Breast epithelium (tissue), 4 donors: ENCODE data around the gene ARMC9. TPM values are rescaled to one million over a fixed set of nuclear protein-coding genes. Genes with fewer than 3 reads are reported as not detected.

ENCODE experiments used
- DNase-seq, 2 donors: peaks; one replicate each; pipeline ENCODE4 v3.0.0-alpha.2; 2019; ENCODE audit warnings: low spot score in 2 of 2
- H3K27ac ChIP-seq, 2 donors: fragments of 200-600 bp; sonication (generic) in 1 of 2; one replicate each; pipeline ENCODE4 v1.5.1; 2016 to 2019; ENCODE audit warnings: mild to moderate bottlenecking in 1 of 2
- H3K27me3 ChIP-seq, 2 donors: fragments of 200-600 bp; sonication (generic) in 1 of 2; one replicate each; pipeline versions ENCODE4 v1.5.1 to v1.6.0; 2017 to 2019; ENCODE audit warnings: control low read depth in 1 of 2, mild to moderate bottlenecking in 1 of 2
- H3K36me3 ChIP-seq: fragments of 200-600 bp; one replicate; pipeline ENCODE4 v1.5.1; 2019
- H3K4me1 ChIP-seq, 2 donors: fragments of 200-600 bp; sonication (generic); one replicate each; pipeline ENCODE4 v1.5.1; 2016 to 2019; ENCODE audit warnings: control low read depth in 1 of 2
- H3K4me3 ChIP-seq, 3 donors: fragments of 200-600 bp; sonication (generic); 1 replicate in 2 of 3; 2 replicates in 1 of 3; pipeline ENCODE4 v1.5.1; 2016 to 2019; ENCODE audit warnings: mild to moderate bottlenecking in 3 of 3, moderate library complexity in 2 of 3
- H3K9me3 ChIP-seq, 2 donors: fragments of 200-600 bp; sonication (generic) in 1 of 2; one replicate each; pipeline ENCODE4 v1.5.1; 2016 to 2019; ENCODE audit warnings: control low read depth in 1 of 2
- CTCF ChIP-seq, 3 donors: fragments of 450-650 bp; IDR thresholded peaks; one replicate each; pipeline ENCODE4 v1.5.1; 2016 to 2017; ENCODE audit warnings: antibody characterized with exemption in 3 of 3, mild to moderate bottlenecking in 3 of 3, moderate library complexity in 3 of 3
- POLR2A ChIP-seq: fragments of 450-650 bp; IDR thresholded peaks from one replicate; pipeline ENCODE4 v1.6.1; 2016; ENCODE audit warnings: antibody characterized with exemption, mild to moderate bottlenecking, moderate library complexity
- POLR2AphosphoS5 ChIP-seq, 3 donors: sonication (generic); formaldehyde crosslinking; IDR thresholded peaks; one replicate each; pipeline ENCODE4 v1.6.1; 2017; ENCODE audit warnings: antibody characterized with exemption in 3 of 3
- intact Hi-C: fragments of 100-400 bp; cut with DNase I; formaldehyde crosslinking; loops from one replicate; pipeline ENCODE4 v1.15.1; 2023; ENCODE audit warnings: low total_unique reads
- total RNA-seq, 3 donors: library from RNA; depleted of rRNA; stranded (reverse); fragments of >200 nt; gene quantifications; one replicate each; pipeline ENCODE4 v1.1.0, GENCODE V29; 2016

Gene ARMC9
- total RNA-seq, 3 donors from 2014 or later = 4.0 to 20.8 (median 18.0) TPM

GRCh38 chr2:231353469-231353868, 155.0 kb downstream of the ARMC9 start:
- no peak for TF ChIP-seq POLR2AphosphoS5 (IDR thresholded peaks at IDR 0.05)
- H3K4me3 ChIP-seq = no peak overlapping the region
- intact Hi-C loops = no loop called here
- no peak overlapping the region for H3K27ac ChIP-seq
- no peaks in the 10 kb centered on the region for H3K36me3 ChIP-seq
- no peaks in the 10 kb centered on the region for H3K27me3 ChIP-seq
- peak in 1 of 2 donors; percentile 14 for DNase-seq
- no peaks in the 10 kb centered on the region for H3K4me1 ChIP-seq
- H3K9me3 ChIP-seq = no peaks in the 10 kb centered on the region

- H3K36me3 ChIP-seq = no peaks in the 10 kb centered on the region
- intact Hi-C loops = no loop called here
- TF ChIP-seq POLR2A (no peak), POLR2AphosphoS5 (IDR thresholded peaks at IDR 0.05) (no peak), CTCF (IDR thresholded peaks at IDR 0.05) (no peak)
- H3K27ac ChIP-seq = peak overlapping the region in 1 of 2 donors; percentile 9
- no peaks in the 10 kb centered on the region for H3K27me3 ChIP-seq
- peak in 1 of 2 donors; percentile 34 for DNase-seq
- H3K9me3 ChIP-seq = no peaks in the 10 kb centered on the region
- H3K4me1 ChIP-seq = no peaks in the 10 kb centered on the region
- no peak overlapping the region for H3K4me3 ChIP-seq
Measured at GRCh38 chr2:231355508-231356465, 157.4 kb downstream of the ARMC9 start.

- intact Hi-C loops = no loop called here
- H3K27ac ChIP-seq = no peak overlapping the region
- peak in 1 of 2 donors; percentile 3 for DNase-seq
Measured at GRCh38 chr2:231356466-231356844, 158.0 kb downstream of the ARMC9 start.

GRCh38 chr2:231357048-231357447, 158.6 kb downstream of the ARMC9 start:
- no peaks in the 10 kb centered on the region for H3K27me3 ChIP-seq
- peak in 1 of 2 donors; percentile 31 for DNase-seq
- TF ChIP-seq POLR2AphosphoS5 (IDR thresholded peaks at IDR 0.05) (no peak), POLR2A (no peak), CTCF (IDR thresholded peaks at IDR 0.05) (no peak)
- H3K9me3 ChIP-seq = no peaks in the 10 kb centered on the region
- no peaks in the 10 kb centered on the region for H3K36me3 ChIP-seq
- no peak overlapping the region for H3K4me3 ChIP-seq
- no peaks in the 10 kb centered on the region for H3K4me1 ChIP-seq
- H3K27ac ChIP-seq = no peak overlapping the region
- intact Hi-C loops = no loop called here

More at GRCh38 chr2:231356466-231356844, 158.0 kb downstream of the ARMC9 start:
- H3K27me3 ChIP-seq = no peaks in the 10 kb centered on the region
- no peak for TF ChIP-seq POLR2AphosphoS5 (IDR thresholded peaks at IDR 0.05)
- no peak for TF ChIP-seq POLR2A
- no peaks in the 10 kb centered on the region for H3K4me1 ChIP-seq
- no peaks in the 10 kb centered on the region for H3K9me3 ChIP-seq
- no peak overlapping the region for H3K4me3 ChIP-seq
- no peaks in the 10 kb centered on the region for H3K36me3 ChIP-seq

GRCh38 chr2:231357931-231358330, 159.5 kb downstream of the ARMC9 start:
- Histone ChIP-seq H3K27me3 (no peaks in the 10 kb centered on the region), H3K9me3 (no peaks in the 10 kb centered on the region)
- DNase-seq = peak in 1 of 2 donors; percentile 9

More at GRCh38 chr2:231357931-231358330, 159.5 kb downstream of the ARMC9 start:
- H3K36me3 ChIP-seq = no peaks in the 10 kb centered on the region
- intact Hi-C loops = no loop called here
- TF ChIP-seq POLR2AphosphoS5 (IDR thresholded peaks at IDR 0.05) (no peak), POLR2A (no peak), CTCF (IDR thresholded peaks at IDR 0.05) (no peak)
- no peaks in the 10 kb centered on the region for H3K4me1 ChIP-seq
- H3K4me3 ChIP-seq = no peak overlapping the region
- H3K27ac ChIP-seq = no peak overlapping the region
